Pancreas (tissue), 10 donors: ENCODE measurements around the gene BTBD1. TPM values are rescaled to one million over a fixed set of nuclear protein-coding genes. Genes with fewer than 3 reads are reported as not detected.
A peak's percentile ranks its signal among the peaks of the same experiment; 100 is the strongest.

ENCODE experiments used
- ATAC-seq, 4 donors: fragments of 200-7000 bp; cut with Tn5 transposase; one replicate each; pipeline versions ENCODE4 v1.8.0 to v1.9.1; 2020; ENCODE audit warnings: mild to moderate bottlenecking in 4 of 4, moderate library complexity in 4 of 4
- DNase-seq, 6 donors: peaks; one replicate each; pipeline ENCODE4 v3.0.0-alpha.2; 2020
- FAIRE-seq: peaks from 2 replicates; lab custom pipeline; 2012; peaks lifted over from hg19 to GRCh38; lab: Jason Lieb, UNC
- H3K27ac ChIP-seq, 4 donors: fragments of 200-600 bp; sonication (generic); 1 replicate in 3 of 4; 2 replicates in 1 of 4; pipeline versions ENCODE4 v1.5.0 to v1.8.0; 2020
- H3K27me3 ChIP-seq, 4 donors: fragments of 200-600 bp; one replicate each; pipeline ENCODE4 v1.8.0; 2021
- H3K36me3 ChIP-seq, 3 donors: fragments of 200-600 bp; sonication (generic) in 1 of 3; one replicate each; pipeline versions ENCODE4 v1.5.0 to v1.8.0; 2020 to 2021
- H3K4me1 ChIP-seq, 3 donors: fragments of 200-600 bp; one replicate each; pipeline ENCODE4 v1.8.0; 2021
- H3K4me3 ChIP-seq, 4 donors: fragments of 200-600 bp; sonication (generic) in 2 of 4; one replicate each; pipeline versions ENCODE4 v1.5.0 to v1.8.0; 2020 to 2021
- H3K9me3 ChIP-seq, 4 donors: fragments of 200-600 bp; one replicate each; pipeline ENCODE4 v1.8.0; 2021
- CTCF ChIP-seq, 4 donors: fragments of 200-600 bp; sonication (generic) in 3 of 4; IDR thresholded peaks; one replicate each; pipeline versions ENCODE4 v1.5.0 to v1.8.0; 2021; ENCODE audit warnings: antibody characterized with exemption in 4 of 4
- WGBS, 2 donors: extraction: QIAGEN DNeasy Blood & Tissue Kit; methylation state at CpG; one replicate each; pipeline ENCODE4 v1.1.7; 2013; 5-methylcytosine and 5-hydroxymethylcytosine counted together
- intact Hi-C, 3 donors: fragments of 100-400 bp; cut with DNase I; formaldehyde crosslinking; loops; one replicate each; pipeline versions ENCODE4 v1.11.1 to v1.14.2; 2022
- polyA plus RNA-seq, 2 donors: library from polyadenylated mRNA; stranded (reverse); fragments of 200-250 nt; gene quantifications; one replicate each; pipeline ENCODE4 v1.2.3, GENCODE V29; 2013
- total RNA-seq, 6 donors: library from RNA; stranded (reverse); fragmentation: NEBNext Ultra II Directional in 4 of 6; extraction: Animal tissue kit (Norgen Biotek cat#: 25700) in 4 of 6; gene quantifications; one replicate each; pipeline versions ENCODE4 v1.2.1 to v1.2.4, GENCODE V29; 2021 to 2023
- donor health status: healthy with polysubstance abuse.
- donor health status: DM: no; HTN: no; CAD: no; lungs with moderate emphysema.
- donor health status: DM: no; HTN: no; CAD: no.
- donor health status: control.
- donor health status: control.
- donor health status: Bipolar disorder and iron deficiency.
- donor health status: DM: yes; HTN: yes; CAD: no.
- donor health status: DM: no; HTN: no; CAD: no.
- donor health status: DM: no; HTN: no; CAD: no.
- donor health status: DM: yes; HTN: yes; CAD: no.

The BTBD1 gene
- total and polyA plus RNA-seq, 8 donors = 5.1 to 24.4 (median 15.3) TPM

DNA sequence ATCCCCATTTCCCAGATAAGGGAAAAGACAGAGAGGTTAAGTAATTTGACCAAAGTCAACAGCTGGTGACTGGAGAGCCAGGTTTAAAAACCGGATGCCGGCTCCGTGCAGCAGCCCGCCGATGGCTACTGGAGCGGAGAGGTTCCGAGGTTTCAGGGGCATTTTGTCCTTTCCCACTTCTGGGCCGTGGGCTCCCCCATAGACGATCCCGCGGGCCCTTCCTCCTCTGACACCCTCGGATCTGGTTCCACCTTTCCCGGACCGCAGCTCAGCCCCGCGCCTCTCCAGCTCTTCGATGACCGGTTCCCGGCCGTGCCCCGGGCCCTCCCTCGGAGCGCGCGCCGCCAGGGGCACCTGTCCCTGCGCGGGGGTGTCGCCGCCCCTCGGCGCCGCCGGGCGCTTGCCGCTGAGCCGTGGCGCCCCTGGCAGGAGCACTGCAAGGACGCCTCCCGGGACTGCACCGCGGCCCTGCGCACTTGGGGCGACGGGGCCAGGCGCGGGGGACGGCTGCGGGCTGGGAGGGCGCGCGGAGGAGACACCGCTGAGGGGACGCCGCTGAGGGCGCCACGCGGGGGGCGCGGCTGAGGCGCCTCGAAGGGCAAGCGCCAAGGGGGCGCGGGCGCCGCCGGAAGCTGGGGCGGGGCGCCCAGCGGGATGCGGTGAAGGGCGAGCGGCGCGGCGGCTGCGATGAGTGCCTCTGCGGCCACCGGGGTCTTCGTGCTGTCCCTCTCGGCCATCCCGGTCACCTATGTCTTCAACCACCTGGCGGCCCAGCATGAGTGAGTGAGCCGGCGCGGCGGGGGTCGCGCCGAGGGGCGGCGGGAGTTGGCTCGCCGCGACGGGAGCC, 40.2 kb upstream of the BTBD1 start, which contains the start of gene TM6SF1:
TM6SF1 (plus strand) TSS at position 652 of the 847 bp plus-strand sequence; CDS start at position 688, 36 bp downstream.
- Histone ChIP-seq H3K27ac (peak within 1 kb of the TSS in 2 of 4 donors; percentile 39 to 52), H3K4me3 (peak within 1 kb of the TSS; percentile 9 to 55 (median 34)), H3K4me1 (peaks cover 0 to 4% (median 3%) of the 10 kb centered on the region in 3 donors), H3K9me3 (no peaks in the 10 kb centered on the region), H3K27me3 (peaks cover 0 to 7% (median 0%) of the 10 kb centered on the region in 4 donors), H3K36me3 (no peaks in the 10 kb centered on the region)
- FAIRE-seq (no peak), ATAC-seq (peak in 3 of 4 donors; percentile 22 to 55 (median 49)), DNase-seq (peak in 2 of 6 donors; percentile 40 to 66)
- 1 to 2% methylated on average over 52 to 97 of the region's 97 CpGs for WGBS, 2 donors
- intact Hi-C loops = no loop called here
- TF ChIP-seq CTCF (IDR thresholded peaks at IDR 0.05) = no peak

DNA sequence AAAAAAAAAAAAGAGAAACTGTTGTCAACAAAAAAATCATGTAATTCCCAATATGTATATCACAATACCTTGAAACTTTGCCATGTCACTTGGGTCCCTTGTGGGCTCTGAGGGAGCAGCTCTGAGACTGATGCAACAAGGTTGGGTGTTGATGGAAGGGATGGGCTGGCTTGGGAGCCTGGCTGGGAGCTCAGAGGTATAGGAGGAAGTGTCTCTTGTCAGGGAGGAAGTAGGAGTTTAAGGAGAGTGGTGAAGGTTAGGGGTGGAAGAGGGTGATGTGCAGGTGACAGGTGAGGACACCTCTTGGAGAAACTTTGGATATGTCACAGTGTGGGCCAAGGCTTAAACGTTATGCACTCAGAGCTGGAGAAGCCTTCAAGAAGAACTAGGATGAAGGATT, 38.4 kb upstream of the BTBD1 start:
- no peak overlapping the region for H3K4me3 ChIP-seq
- H3K36me3 ChIP-seq = no peaks in the 10 kb centered on the region
- H3K9me3 ChIP-seq = no peaks in the 10 kb centered on the region
- no peak for ATAC-seq
- no peak for FAIRE-seq
- 31 to 40% methylated on average over 1 of the region's 1 CpG for WGBS, 2 donors
- H3K27me3 ChIP-seq = peaks cover 0 to 7% (median 0%) of the 10 kb centered on the region in 4 donors
- DNase-seq = no peak
- H3K27ac ChIP-seq = no peak overlapping the region
- no peak for TF ChIP-seq CTCF (IDR thresholded peaks at IDR 0.05)
- peaks cover 0 to 4% (median 3%) of the 10 kb centered on the region in 3 donors for H3K4me1 ChIP-seq
- intact Hi-C loops = no loop called here

DNA sequence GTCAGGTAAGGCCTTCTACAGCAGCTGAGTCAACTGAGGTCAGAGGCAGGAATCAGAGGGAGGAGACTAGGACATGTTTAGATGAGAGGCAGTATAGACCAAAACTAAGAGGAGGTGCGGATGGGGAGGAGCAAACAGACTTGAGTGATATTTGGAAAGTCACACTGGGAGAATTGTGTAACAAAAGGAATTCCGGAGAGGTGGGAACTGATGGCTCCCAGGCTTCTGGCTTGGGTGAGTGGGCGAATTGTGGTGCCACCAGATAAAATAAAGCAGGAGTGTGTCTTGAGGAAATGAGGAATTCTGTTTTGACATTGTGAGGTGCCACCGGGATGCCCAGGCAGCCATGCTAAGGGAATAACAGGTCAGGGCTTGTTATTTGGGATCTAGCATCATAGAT, 37.1 kb upstream of the BTBD1 start:
- H3K9me3 ChIP-seq = no peaks in the 10 kb centered on the region
- H3K27me3 ChIP-seq = peaks cover 0 to 7% (median 0%) of the 10 kb centered on the region in 4 donors
- TF ChIP-seq CTCF (IDR thresholded peaks at IDR 0.05) = no peak
- no peak overlapping the region for H3K27ac ChIP-seq
- H3K36me3 ChIP-seq = no peaks in the 10 kb centered on the region
- FAIRE-seq (no peak), ATAC-seq (no peak), DNase-seq (no peak)
- intact Hi-C loops = no loop called here
- 79 to 86% methylated on average over 4 of the region's 4 CpGs for WGBS, 2 donors
- no peak overlapping the region for H3K4me3 ChIP-seq
- H3K4me1 ChIP-seq = peaks cover 0 to 4% (median 3%) of the 10 kb centered on the region in 3 donors

GRCh38 chr15:83102346-83102745, 35.3 kb upstream of the BTBD1 start:
- FAIRE-seq (no peak), DNase-seq (no peak), ATAC-seq (no peak)
- WGBS, 2 donors = 63 to 65% methylated on average over 2 of the region's 2 CpGs
- no peak overlapping the region for H3K27ac ChIP-seq
- no peaks in the 10 kb centered on the region for H3K4me1 ChIP-seq
- H3K27me3 ChIP-seq = peaks cover 0 to 4% (median 0%) of the 10 kb centered on the region in 4 donors
- H3K36me3 ChIP-seq = no peaks in the 10 kb centered on the region
- TF ChIP-seq CTCF (IDR thresholded peaks at IDR 0.05) = no peak
- no peaks in the 10 kb centered on the region for H3K9me3 ChIP-seq
- intact Hi-C loops = no loop called here
- no peak overlapping the region for H3K4me3 ChIP-seq
